B cell (primary cell): ENCODE measurements around the gene SRPRB. TPM values are rescaled to one million over a fixed set of nuclear protein-coding genes. Genes with fewer than 3 reads are reported as not detected.

Experiments used
- ATAC-seq: fragments of 200-7000 bp; cut with Tn5 transposase; one replicate; pipeline ENCODE4 v1.10.0; 2021; ENCODE audit warnings: low read depth, mild to moderate bottlenecking, moderate number of reproducible peaks, moderate library complexity
- CTCF ChIA-PET: fragments of 350-600 bp; sonication (Branson Sonifier 250); formaldehyde crosslinking; loops from one replicate; lab custom pipeline; 2021; ENCODE audit warnings: antibody characterized with exemption, inconsistent platforms; lab: Charles Lee
- POLR2A ChIA-PET: fragments of 350-600 bp; sonication (Branson Sonifier 250); formaldehyde crosslinking; loops from one replicate; lab custom pipeline; 2021; ENCODE audit warnings: antibody characterized with exemption; lab: Charles Lee
- DNase-seq: peaks from one replicate; pipeline ENCODE4 v3.0.0; 2013
- H2AFZ ChIP-seq: 2 replicates; pipeline ENCODE4 v1.6.1; 2012; ENCODE audit warnings: mild to moderate bottlenecking, low read depth, low read length; ENCODE audit not compliant: insufficient read depth, poor library complexity, severe bottlenecking
- H3K27ac ChIP-seq, 2 donors: 1 replicate in 1 of 2; 2 replicates in 1 of 2; pipeline ENCODE4 v1.5.1; 2012 to 2013; ENCODE audit warnings: low read length in 2 of 2, mild to moderate bottlenecking in 2 of 2, moderate library complexity in 1 of 2
- H3K27me3 ChIP-seq, 4 experiments: fragments of 200-600 bp in 1 of 4; sonication (generic) in 1 of 4; replicated peaks in 1 of 4; 1 replicate in 2 of 4; 2 replicates in 2 of 4; pipeline versions ENCODE4 v1.6.1 to v1.7.0; 2013 to 2016; ENCODE audit warnings: low read length in 3 of 4, mild to moderate bottlenecking in 2 of 4, mixed read lengths in 1 of 4, moderate library complexity in 1 of 4; ENCODE audit not compliant: insufficient read depth in 4 of 4, control insufficient read depth in 3 of 4; ENCODE audit errors: control extremely low read depth in 1 of 4
- H3K36me3 ChIP-seq, 2 experiments: replicated peaks in 1 of 2; 1 replicate in 1 of 2; 2 replicates in 1 of 2; pipeline versions ENCODE4 v1.6.1 to v1.7.1; 2013; ENCODE audit warnings: low read length in 1 of 2; ENCODE audit not compliant: insufficient read depth in 2 of 2, control insufficient read depth in 1 of 2; ENCODE audit errors: control extremely low read depth in 1 of 2, extremely low read depth in 1 of 2
- H3K4me1 ChIP-seq, 2 donors: fragments of 200-600 bp in 1 of 2; sonication (generic) in 1 of 2; 1 replicate in 1 of 2; 2 replicates in 1 of 2; pipeline versions ENCODE4 v1.5.1 to v1.6.1; 2013 to 2017; ENCODE audit warnings: low read length in 2 of 2; ENCODE audit not compliant: control insufficient read depth in 2 of 2, insufficient read depth in 2 of 2
- H3K4me2 ChIP-seq: replicated peaks from 2 replicates; pipeline ENCODE3; 2012; ENCODE audit warnings: mild to moderate bottlenecking, low read depth, low read length; ENCODE audit not compliant: poor library complexity, severe bottlenecking
- H3K4me3 ChIP-seq, 5 experiments: fragments of 200-600 bp in 1 of 5; sonication (generic) in 1 of 5; 1 replicate in 3 of 5; 2 replicates in 2 of 5; pipeline versions ENCODE4 v1.5.1 to v1.7.0; 2011 to 2016; ENCODE audit warnings: low read length in 4 of 5, mild to moderate bottlenecking in 4 of 5, low read depth in 2 of 5, control low read depth in 1 of 5, moderate library complexity in 1 of 5; ENCODE audit not compliant: insufficient read depth in 1 of 5; ENCODE audit errors: control extremely low read depth in 1 of 5, extremely low read depth in 1 of 5
- H3K79me2 ChIP-seq: fragments of 200-600 bp; sonication (generic); one replicate; pipeline ENCODE4 v1.6.0; 2016; ENCODE audit warnings: low read length; ENCODE audit not compliant: control insufficient read depth, insufficient read depth
- H3K9ac ChIP-seq: fragments of 200-600 bp; sonication (generic); 2 replicates; pipeline ENCODE4 v1.6.1; 2017; ENCODE audit warnings: mild to moderate bottlenecking, low read length, moderate library complexity
- H3K9me3 ChIP-seq, 3 donors: one replicate each; pipeline versions ENCODE4 v1.6.1 to v1.7.1; 2013; ENCODE audit warnings: low read length in 2 of 3; ENCODE audit not compliant: control insufficient read depth in 2 of 3, insufficient read depth in 1 of 3; ENCODE audit errors: control extremely low read depth in 1 of 3
- H4K20me1 ChIP-seq: 2 replicates; pipeline ENCODE4 v1.6.0; 2012; ENCODE audit warnings: mild to moderate bottlenecking, low read length; ENCODE audit not compliant: insufficient read depth, control insufficient read depth, poor library complexity, severe bottlenecking
- H3K27ac Mint-ChIP-seq: one replicate; pipeline ENCODE4 v1.8.0; 2021; ENCODE audit warnings: mixed read lengths
- H3K27me3 Mint-ChIP-seq: one replicate; pipeline ENCODE4 v1.8.0; 2021; ENCODE audit warnings: mixed read lengths
- H3K4me1 Mint-ChIP-seq: one replicate; pipeline ENCODE4 v1.8.0; 2021; ENCODE audit warnings: mixed read lengths
- H3K4me3 Mint-ChIP-seq: one replicate; pipeline ENCODE4 v1.8.0; 2021; ENCODE audit warnings: mixed read lengths
- H3K9me3 Mint-ChIP-seq: one replicate; pipeline ENCODE4 v1.8.0; 2022; ENCODE audit warnings: mixed read lengths; ENCODE audit not compliant: insufficient read depth
- EZH2 ChIP-seq: IDR thresholded peaks from 2 replicates; pipeline ENCODE4 v1.6.1; 2012; ENCODE audit warnings: borderline replicate concordance, low read depth, mild to moderate bottlenecking, moderate library complexity, low read length; ENCODE audit not compliant: insufficient read depth, poor library complexity, severe bottlenecking
- WGBS: methylation state at CpG from one replicate; pipeline ENCODE4 v1.1.5; 2013; ENCODE audit warnings: missing lambda C conversion rate; ENCODE audit not compliant: insufficient coverage; 5-methylcytosine and 5-hydroxymethylcytosine counted together
- intact Hi-C: fragments of 100-400 bp; cut with micrococcal nuclease; formaldehyde crosslinking; loops from one replicate; pipeline ENCODE4 v1.10.0; 2022
- polyA plus RNA-seq: library from polyadenylated mRNA; depleted of rRNA; stranded (reverse); fragments of >200 nt; gene quantifications from 2 replicates; pipeline ENCODE4 v1.2.3, GENCODE V29; 2012
- total RNA-seq, 2 donors: library from RNA; stranded (reverse); fragments of 120-200 nt in 1 of 2; gene quantifications; 1 replicate in 1 of 2; 2 replicates in 1 of 2; pipeline versions ENCODE4 v1.2.3 to v1.2.4, GENCODE V29; 2013 to 2022
- TF ChIP-seq, protein P1 (sequence below): fragments of 200-600 bp; IDR thresholded peaks from one replicate; pipeline ENCODE4 v1.8.0; 2022; ENCODE audit warnings: antibody characterized with exemption, mild to moderate bottlenecking

SRPRB gene
- total and polyA plus RNA-seq, 2 donors (not counting 1 experiment from before 2014, with no cell fraction given): 10.1 to 28.8 TPM

DNA sequence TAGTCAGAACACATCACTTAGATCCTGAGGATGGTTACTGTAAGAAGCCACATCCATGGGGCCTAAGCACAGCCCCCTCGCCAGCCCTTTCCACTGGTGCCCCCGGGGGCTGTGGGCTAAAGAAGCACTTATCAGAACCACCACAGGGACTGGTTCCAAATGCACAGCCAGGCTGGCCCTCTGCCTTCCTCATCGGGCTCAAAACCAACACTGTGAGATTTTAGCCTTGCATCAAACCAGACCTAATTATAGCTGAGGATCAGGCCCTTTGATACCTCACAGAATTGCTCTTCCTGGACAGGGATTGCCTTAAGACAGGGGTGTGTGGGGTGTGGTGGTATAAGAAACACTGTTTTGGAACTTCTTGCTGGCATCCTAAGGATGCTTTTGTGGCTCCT lies 23.7 kb downstream of the SRPRB start:
- ATAC-seq (no peak), DNase-seq (no peak)
- Histone ChIP-seq H3K9me3 (no peaks in the 10 kb centered on the region), H4K20me1 (no peaks in the 10 kb centered on the region), H3K4me2 (no peak overlapping the region), H3K27me3 (no peaks in the 10 kb centered on the region), H3K36me3 (peaks cover 0 to 15% of the 10 kb centered on the region in 2 experiments), H2AFZ (no peak overlapping the region), H3K79me2 (no peaks in the 10 kb centered on the region), H3K9ac (no peak overlapping the region), H3K4me1 (no peaks in the 10 kb centered on the region), H3K27ac (no peak overlapping the region), H3K4me3 (no peak overlapping the region)
- Mint-ChIP-seq H3K27ac (no peak overlapping the region), H3K4me3 (no peak overlapping the region), H3K9me3 (no peaks in the 10 kb centered on the region), H3K4me1 (no peaks in the 10 kb centered on the region), H3K27me3 (peaks cover 6% of the 10 kb centered on the region)
- ChIA-PET CTCF (no interaction called here), POLR2A (no interaction called here)
- intact Hi-C loops: no loop called here
- WGBS: 94% methylated on average over 2 of the region's 3 CpGs
- TF ChIP-seq, protein P1, sequence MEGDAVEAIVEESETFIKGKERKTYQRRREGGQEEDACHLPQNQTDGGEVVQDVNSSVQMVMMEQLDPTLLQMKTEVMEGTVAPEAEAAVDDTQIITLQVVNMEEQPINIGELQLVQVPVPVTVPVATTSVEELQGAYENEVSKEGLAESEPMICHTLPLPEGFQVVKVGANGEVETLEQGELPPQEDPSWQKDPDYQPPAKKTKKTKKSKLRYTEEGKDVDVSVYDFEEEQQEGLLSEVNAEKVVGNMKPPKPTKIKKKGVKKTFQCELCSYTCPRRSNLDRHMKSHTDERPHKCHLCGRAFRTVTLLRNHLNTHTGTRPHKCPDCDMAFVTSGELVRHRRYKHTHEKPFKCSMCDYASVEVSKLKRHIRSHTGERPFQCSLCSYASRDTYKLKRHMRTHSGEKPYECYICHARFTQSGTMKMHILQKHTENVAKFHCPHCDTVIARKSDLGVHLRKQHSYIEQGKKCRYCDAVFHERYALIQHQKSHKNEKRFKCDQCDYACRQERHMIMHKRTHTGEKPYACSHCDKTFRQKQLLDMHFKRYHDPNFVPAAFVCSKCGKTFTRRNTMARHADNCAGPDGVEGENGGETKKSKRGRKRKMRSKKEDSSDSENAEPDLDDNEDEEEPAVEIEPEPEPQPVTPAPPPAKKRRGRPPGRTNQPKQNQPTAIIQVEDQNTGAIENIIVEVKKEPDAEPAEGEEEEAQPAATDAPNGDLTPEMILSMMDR: no peak
- no peak for TF ChIP-seq EZH2

DNA sequence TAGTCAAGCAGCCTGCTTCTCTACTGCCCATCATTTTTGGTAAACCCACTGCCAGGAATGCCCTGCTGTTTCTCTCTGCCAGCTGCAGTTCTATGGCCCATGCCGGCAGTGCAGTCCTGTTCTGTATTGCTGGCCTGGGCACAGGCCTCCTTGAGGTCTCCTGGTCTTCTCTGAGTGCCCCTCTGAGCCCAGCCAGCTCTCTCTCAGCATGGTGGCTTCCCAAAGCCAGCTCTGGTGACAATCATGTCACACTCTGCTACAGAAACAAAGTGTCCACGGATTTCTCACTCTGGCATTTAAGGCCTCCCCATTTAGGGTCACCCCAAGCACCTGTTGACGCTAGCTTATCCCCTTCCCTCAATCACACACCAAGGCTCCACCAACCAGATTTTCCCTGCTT lies 24.5 kb downstream of the SRPRB start:
- Mint-ChIP-seq H3K4me1 (no peaks in the 10 kb centered on the region), H3K4me3 (no peak overlapping the region), H3K9me3 (no peaks in the 10 kb centered on the region), H3K27ac (no peak overlapping the region), H3K27me3 (peaks cover 6% of the 10 kb centered on the region)
- no peaks in the 10 kb centered on the region for H3K27me3 ChIP-seq
- H3K36me3 ChIP-seq: peaks cover 0 to 7% of the 10 kb centered on the region in 2 experiments
- H3K9me3 ChIP-seq: no peaks in the 10 kb centered on the region
- no peaks in the 10 kb centered on the region for H4K20me1 ChIP-seq
- 94% methylated on average over 3 of the region's 3 CpGs for WGBS
- H2AFZ ChIP-seq: no peak overlapping the region
- intact Hi-C loops: no loop called here
- no peak overlapping the region for H3K4me3 ChIP-seq
- no peaks in the 10 kb centered on the region for H3K79me2 ChIP-seq
- TF ChIP-seq, protein P1: no peak
- no peak for TF ChIP-seq EZH2
- POLR2A ChIA-PET: no interaction called here
- CTCF ChIA-PET: no interaction called here
- H3K4me1 ChIP-seq: no peaks in the 10 kb centered on the region
- H3K27ac ChIP-seq: no peak overlapping the region
- no peak overlapping the region for H3K9ac ChIP-seq
- no peak overlapping the region for H3K4me2 ChIP-seq
- ATAC-seq: no peak
- no peak for DNase-seq
